GM19452 (cell line): ENCODE results near the gene SH3GLB1.
A peak's percentile ranks its signal among the peaks of the same experiment; 100 is the strongest.

Experiments used
- ATAC-seq: cut with Tn5 transposase; IDR thresholded peaks from one replicate; pipeline ENCODE4 v1.9.1; 2021; ENCODE audit not compliant: unreplicated experiment

The SH3GLB1 gene

DNA sequence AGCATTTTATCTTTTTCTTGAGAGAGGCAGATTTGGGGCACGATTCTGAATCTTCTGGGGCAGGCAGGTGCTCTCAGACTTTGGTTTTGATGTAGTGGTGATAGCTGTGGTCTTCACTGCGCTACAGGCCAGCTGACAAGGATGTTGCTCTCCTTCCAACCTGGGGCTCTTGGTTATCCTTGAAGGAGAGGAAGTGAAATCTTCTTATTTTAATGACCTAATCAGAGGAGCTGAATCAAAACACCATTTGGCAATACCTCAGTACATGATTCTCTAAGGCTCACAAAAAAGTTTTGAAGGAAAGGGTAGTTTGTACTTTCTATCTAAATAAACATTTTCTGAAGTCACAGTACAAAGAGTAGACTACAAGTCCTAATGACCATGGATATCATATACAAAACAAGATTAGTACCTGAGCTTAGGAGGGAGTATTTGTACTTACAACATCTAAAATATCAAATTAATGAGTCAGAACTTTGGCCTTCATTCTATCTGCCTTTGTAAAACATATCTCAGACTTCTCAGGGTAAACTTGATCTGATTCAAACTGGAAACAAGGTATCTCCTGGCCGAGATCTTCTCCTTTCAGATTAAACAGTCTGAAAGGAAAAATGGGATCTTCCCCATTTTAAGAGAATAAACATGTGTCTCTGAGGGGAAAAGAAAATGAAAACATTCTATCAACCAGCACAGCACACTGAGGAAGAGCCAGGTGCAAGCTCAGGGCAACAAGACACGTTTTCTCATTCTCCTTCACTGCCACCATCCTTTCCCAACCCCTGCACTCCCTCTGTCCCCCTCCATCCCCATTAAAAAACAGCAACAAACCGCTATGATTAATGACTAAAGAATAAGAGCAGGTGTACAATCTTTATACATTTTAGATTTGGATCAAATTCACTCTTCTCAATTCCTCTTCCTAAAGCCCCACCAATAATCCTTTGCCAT, 69.2 kb downstream of the SH3GLB1 start:
- peak; percentile 35 for ATAC-seq

- ATAC-seq: peak; percentile 96
Measured at GRCh38 chr1:86774305-86775295, 70.2 kb downstream of the SH3GLB1 start.

DNA sequence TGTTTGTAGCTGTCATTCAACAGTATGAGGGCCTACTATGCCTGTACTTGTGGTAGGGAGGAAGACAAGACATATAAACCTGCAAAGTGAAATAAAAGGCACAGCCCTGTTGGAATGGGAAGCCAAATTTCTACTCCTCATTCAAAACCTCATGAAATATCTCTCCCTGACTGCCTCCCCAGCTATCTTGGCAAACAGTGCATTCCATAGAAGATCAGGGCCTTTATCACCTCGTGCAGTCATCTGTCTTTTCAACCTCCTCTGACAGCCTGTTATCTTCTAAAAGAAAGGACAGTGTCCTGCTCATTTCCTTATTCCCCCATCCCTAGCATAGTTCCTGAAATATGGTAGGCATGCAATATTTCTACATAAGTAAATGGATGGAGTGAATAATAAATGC, 71.0 kb downstream of the SH3GLB1 start:
- ATAC-seq: no peak

GRCh38 chr1:86776108-86776507, 71.7 kb downstream of the SH3GLB1 start:
- no peak for ATAC-seq

DNA sequence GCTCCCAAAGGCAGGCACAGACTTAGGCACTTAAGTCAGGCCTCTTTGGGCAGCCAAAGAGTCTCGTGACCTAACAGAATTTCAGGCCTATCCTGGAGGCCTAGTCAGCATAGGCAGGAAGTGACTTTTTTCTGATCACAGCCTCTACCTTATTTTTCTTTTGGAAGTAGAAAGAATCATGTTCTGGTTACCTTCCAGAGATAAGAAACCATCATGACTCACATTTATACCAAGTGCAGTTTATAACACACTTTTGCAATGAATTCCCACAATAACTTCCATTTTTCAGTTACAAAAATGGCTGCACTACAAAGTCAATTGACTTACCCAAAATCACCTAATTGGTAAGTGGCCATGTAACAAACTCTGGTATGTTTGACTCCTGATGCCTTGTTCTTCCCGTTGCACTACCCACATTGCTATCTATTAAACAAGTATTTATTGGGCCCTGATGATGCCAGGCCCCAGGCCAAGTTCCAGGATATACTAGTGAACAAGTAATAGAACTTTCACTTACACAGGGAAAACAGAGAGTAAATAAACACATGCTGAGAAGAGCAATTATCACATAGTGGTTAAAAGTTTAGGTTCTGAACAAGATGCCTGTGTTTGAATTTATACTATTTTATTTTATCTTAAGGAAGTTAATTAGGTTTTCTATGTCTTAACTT, 74.3 kb downstream of the SH3GLB1 start:
- no peak for ATAC-seq

GRCh38 chr1:86779308-86780191, 75.2 kb downstream of the SH3GLB1 start:
- no peak for ATAC-seq

DNA sequence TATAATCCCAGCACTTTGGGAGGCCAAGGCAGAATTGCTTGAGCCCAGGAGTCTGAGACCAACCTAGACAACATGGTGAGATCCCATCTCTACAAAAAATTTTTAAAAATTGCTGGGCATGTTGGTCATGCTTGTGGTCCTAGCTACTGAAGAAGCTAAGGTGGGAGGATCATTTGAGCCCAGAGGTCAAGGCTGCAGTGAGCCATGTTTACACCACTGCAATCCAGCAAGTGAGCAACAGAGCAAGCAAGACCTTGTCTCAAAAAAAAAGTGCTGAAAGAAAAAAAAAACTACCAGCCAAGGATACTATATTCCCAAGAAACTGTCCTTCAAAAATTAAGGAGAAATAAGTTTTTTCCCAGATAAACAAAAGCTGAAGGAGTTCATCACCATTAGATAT, 78.1 kb downstream of the SH3GLB1 start:
- no peak for ATAC-seq

DNA sequence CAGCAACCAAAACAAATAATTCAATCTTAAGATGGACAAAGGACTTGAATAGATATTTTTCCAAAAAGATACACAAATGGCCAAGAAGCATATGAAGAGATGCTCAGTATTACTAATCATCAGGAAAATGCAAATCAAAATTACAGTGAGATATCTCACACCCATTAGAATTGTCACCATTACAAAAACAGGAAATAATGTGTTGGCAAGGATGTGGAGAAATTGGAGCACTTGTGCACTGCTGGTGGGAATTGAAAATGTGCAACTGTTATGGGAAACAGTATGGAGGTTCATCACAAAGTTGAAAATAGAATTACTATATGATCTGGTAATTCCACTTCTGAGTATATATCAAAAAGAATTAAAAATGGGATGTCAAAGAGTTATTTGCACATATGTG, 83.2 kb downstream of the SH3GLB1 start:
- no peak for ATAC-seq

- no peak for ATAC-seq
Measured at GRCh38 chr1:86788300-86789206, 84.2 kb downstream of the SH3GLB1 start.

GRCh38 chr1:86795316-86795715, 90.9 kb downstream of the SH3GLB1 start:
- no peak for ATAC-seq
